PC-3 (cell line): Measurements from ENCODE around the gene SNX20. TPM values are rescaled to one million over a fixed set of nuclear protein-coding genes. Genes with fewer than 3 reads are reported as not detected.

ENCODE experiments used
- ATAC-seq: fragments of 200-7000 bp; cut with Tn5 transposase; 2 replicates; pipeline ENCODE4 v1.9.1; 2020; ENCODE audit warnings: mild to moderate bottlenecking, moderate library complexity
- BruUV-seq: library from RNA; stranded (reverse); fragments of 400-500 nt; replicated peaks from 2 replicates; lab custom pipeline; 2021; lab: Mats Ljungman, UMichigan
- CTCF ChIA-PET: fragments of 300-600 bp; sonication (Branson Sonifier 250); formaldehyde crosslinking; loops from one replicate; lab custom pipeline; 2022; ENCODE audit warnings: antibody characterized with exemption; lab: Charles Lee
- POLR2A ChIA-PET: fragments of 300-600 bp; sonication (Branson Sonifier 250); formaldehyde crosslinking; loops from one replicate; lab custom pipeline; 2022; ENCODE audit warnings: antibody characterized with exemption; ENCODE audit not compliant: unreplicated experiment; lab: Charles Lee
- DNase-seq: peaks from one replicate; pipeline ENCODE4 v3.0.0-alpha.2; 2015
- H2AFZ ChIP-seq: fragments of 300-600 bp; sonication (generic); 2 replicates; pipeline ENCODE4 v1.6.0; 2016; ENCODE audit warnings: antibody characterized with exemption, low read length
- H3F3A ChIP-seq: fragments of 300-600 bp; sonication (generic); one replicate; pipeline ENCODE4 v1.6.0; 2017; ENCODE audit warnings: antibody characterized with exemption, low read length, control low read depth, mild to moderate bottlenecking; ENCODE audit not compliant: unreplicated experiment
- H3K27ac ChIP-seq: fragments of 300-600 bp; sonication (generic); 2 replicates; pipeline ENCODE4 v1.5.1; 2016; ENCODE audit warnings: mild to moderate bottlenecking, low read length
- H3K27me3 ChIP-seq: fragments of 300-600 bp; sonication (generic); 2 replicates; pipeline ENCODE4 v1.6.1; 2016; ENCODE audit warnings: low read length, mixed read lengths
- H3K36me3 ChIP-seq: fragments of 300-600 bp; sonication (generic); 2 replicates; pipeline ENCODE4 v1.6.1; 2016; ENCODE audit warnings: low read depth, mixed run types, low read length, mixed read lengths
- H3K4me1 ChIP-seq: fragments of 300-600 bp; sonication (generic); 2 replicates; pipeline ENCODE4 v1.5.1; 2016; ENCODE audit warnings: low read length; ENCODE audit not compliant: insufficient read depth
- H3K4me2 ChIP-seq: fragments of 300-600 bp; sonication (generic); 2 replicates; pipeline ENCODE4 v1.6.0; 2016; ENCODE audit warnings: low read length
- H3K4me3 ChIP-seq: fragments of 300-600 bp; sonication (generic); 2 replicates; pipeline ENCODE4 v1.5.1; 2016; ENCODE audit warnings: mild to moderate bottlenecking, low read length, mixed read lengths
- H3K79me2 ChIP-seq: fragments of 300-600 bp; sonication (generic); 2 replicates; pipeline ENCODE4 v1.6.1; 2017; ENCODE audit warnings: low read length, mixed read lengths
- H3K9ac ChIP-seq: fragments of 300-600 bp; sonication (generic); 2 replicates; pipeline ENCODE4 v1.6.0; 2016; ENCODE audit warnings: mild to moderate bottlenecking, low read length
- H3K9me2 ChIP-seq: fragments of 300-600 bp; sonication (generic); replicated peaks from 2 replicates; pipeline ENCODE4 v1.6.1; 2016; ENCODE audit warnings: mixed run types, low read length, mixed read lengths
- H3K9me3 ChIP-seq: fragments of 300-600 bp; sonication (generic); 2 replicates; pipeline ENCODE4 v1.6.1; 2016; ENCODE audit warnings: low read length, mixed read lengths
- H4K20me1 ChIP-seq: fragments of 300-600 bp; sonication (generic); 2 replicates; pipeline ENCODE4 v1.6.1; 2016; ENCODE audit warnings: low read length, mixed read lengths
- CTCF ChIP-seq: fragments of 300-600 bp; sonication (generic); conservative IDR thresholded peaks from 2 replicates; pipeline ENCODE4 v1.5.1; 2017; ENCODE audit warnings: antibody characterized with exemption, low read depth, mild to moderate bottlenecking, low read length
- EZH2 ChIP-seq: fragments of 300-600 bp; sonication (generic); IDR thresholded peaks from one replicate; pipeline ENCODE4 v1.6.1; 2017; ENCODE audit warnings: antibody characterized with exemption, mild to moderate bottlenecking, low read length; ENCODE audit not compliant: unreplicated experiment
- EZH2phosphoT487 ChIP-seq: fragments of 300-600 bp; sonication (generic); IDR thresholded peaks from 2 replicates; pipeline ENCODE4 v1.6.1; 2018; ENCODE audit warnings: mild to moderate bottlenecking, antibody characterized with exemption, low read length, borderline replicate concordance
- intact Hi-C: fragments of 100-400 bp; cut with micrococcal nuclease; formaldehyde crosslinking; loops from 2 replicates; pipeline ENCODE4 v1.9.0; 2023
- total RNA-seq: library from RNA; depleted of rRNA; stranded (reverse); fragments of >200 nt; gene quantifications from 2 replicates; pipeline ENCODE4 v1.2.3, GENCODE V29; 2014

Gene SNX20
- total RNA-seq, 1 experiment from 2014 or later, result not detected

- POLR2A ChIA-PET, result no interaction called here
- Histone ChIP-seq H3K27ac (no peak overlapping the region), H3K4me2 (no peak overlapping the region), H3K4me1 (peaks cover 10% of the 10 kb centered on the region), H3K79me2 (no peaks in the 10 kb centered on the region), H3F3A (no peaks in the 10 kb centered on the region), H4K20me1 (no peaks in the 10 kb centered on the region), H3K9me3 (no peaks in the 10 kb centered on the region), H3K27me3 (peaks cover 6% of the 10 kb centered on the region; the same call in 1 of the 2 replicates), H3K4me3 (no peak overlapping the region), H3K9ac (no peak overlapping the region), H2AFZ (no peak overlapping the region), H3K9me2 (no peaks in the 10 kb centered on the region), H3K36me3 (no peaks in the 10 kb centered on the region)
- CTCF ChIA-PET, result no interaction called here
- DNase-seq (no peak), ATAC-seq (no peak)
- no TSS peak for BruUV-seq
- intact Hi-C loops, result no loop called here
- TF ChIP-seq CTCF, result no peak
- TF ChIP-seq EZH2phosphoT487, result no peak
- no peak for TF ChIP-seq EZH2
Observed at GRCh38 chr16:50634947-50635346, 46.2 kb downstream of the SNX20 start.

GRCh38 chr16:50634090-50634489 lies 47.0 kb downstream of the SNX20 start:
- BruUV-seq, result no TSS peak
- ATAC-seq, result no peak
- Histone ChIP-seq H3K4me3 (no peak overlapping the region), H3K9me2 (no peaks in the 10 kb centered on the region), H3K79me2 (no peaks in the 10 kb centered on the region), H3K9ac (no peak overlapping the region), H3K4me1 (peaks cover 10% of the 10 kb centered on the region), H3K4me2 (no peak overlapping the region), H2AFZ (no peak overlapping the region), H3K27ac (no peak overlapping the region), H4K20me1 (no peaks in the 10 kb centered on the region), H3F3A (no peaks in the 10 kb centered on the region), H3K27me3 (peaks cover 4% of the 10 kb centered on the region; the same call in 1 of the 2 replicates), H3K9me3 (no peaks in the 10 kb centered on the region), H3K36me3 (no peaks in the 10 kb centered on the region)
- TF ChIP-seq EZH2, result no peak
- ChIA-PET POLR2A (no interaction called here), CTCF (no interaction called here)
- intact Hi-C loops, result no loop called here
- DNase-seq, result no peak

- intact Hi-C loops, result no loop called here
- Histone ChIP-seq H3K27ac (no peak overlapping the region), H3K36me3 (no peaks in the 10 kb centered on the region), H3K4me3 (no peak overlapping the region), H4K20me1 (no peaks in the 10 kb centered on the region), H3K4me2 (no peak overlapping the region), H3K9me2 (no peaks in the 10 kb centered on the region), H3K9ac (no peak overlapping the region), H3K27me3 (peaks cover 4% of the 10 kb centered on the region; the same call in 1 of the 2 replicates), H3K9me3 (no peaks in the 10 kb centered on the region), H2AFZ (no peak overlapping the region), H3K4me1 (peaks cover 10% of the 10 kb centered on the region), H3F3A (no peaks in the 10 kb centered on the region), H3K79me2 (no peaks in the 10 kb centered on the region)
- POLR2A ChIA-PET, result no interaction called here
- no peak for TF ChIP-seq EZH2phosphoT487
- no peak for TF ChIP-seq CTCF
- TF ChIP-seq EZH2, result no peak
- BruUV-seq, result no TSS peak
- CTCF ChIA-PET, result no interaction called here
- DNase-seq, result no peak
- ATAC-seq, result no peak
Observed at GRCh38 chr16:50632927-50633800, 47.9 kb downstream of the SNX20 start.
